Effector memory CD8-positive, alpha-beta T cell (primary cell): ENCODE results near the gene P2RX3.

ENCODE experiments used
- ATAC-seq: fragments of 150-1000 bp; cut with Tn5 transposase; replicated peaks from 2 replicates; pipeline ENCODE4 v1.10.0; 2021; ENCODE audit warnings: mild to moderate bottlenecking, moderate library complexity
- DNase-seq, 3 experiments: peaks; one replicate each; pipeline ENCODE4 v3.0.0; 2021
- H3K27ac Mint-ChIP-seq, 2 donors: one replicate each; pipeline ENCODE4 v1.8.0; 2022; ENCODE audit warnings: mild to moderate bottlenecking in 2 of 2, mixed read lengths in 2 of 2, moderate library complexity in 2 of 2
- H3K27me3 Mint-ChIP-seq, 2 donors: one replicate each; pipeline ENCODE4 v1.8.0; 2022; ENCODE audit warnings: mixed read lengths in 2 of 2
- H3K36me3 Mint-ChIP-seq: one replicate; pipeline ENCODE4 v1.8.0; 2022; ENCODE audit warnings: mild to moderate bottlenecking, moderate library complexity, mixed read lengths; ENCODE audit not compliant: insufficient read depth
- H3K4me1 Mint-ChIP-seq, 2 donors: one replicate each; pipeline ENCODE4 v1.8.0; 2022; ENCODE audit warnings: low read depth in 2 of 2, mixed read lengths in 2 of 2
- H3K4me3 Mint-ChIP-seq, 2 donors: one replicate each; pipeline ENCODE4 v1.8.0; 2022; ENCODE audit warnings: mild to moderate bottlenecking in 2 of 2, mixed read lengths in 2 of 2, moderate library complexity in 2 of 2
- H3K9me3 Mint-ChIP-seq, 2 donors: one replicate each; pipeline ENCODE4 v1.8.0; 2022; ENCODE audit warnings: mixed read lengths in 2 of 2

P2RX3 gene

GRCh38 chr11:57414612-57415212 is 76.6 kb downstream of the P2RX3 start:
- no peaks in the 10 kb centered on the region for H3K9me3 Mint-ChIP-seq
- H3K36me3 Mint-ChIP-seq = peaks cover 49% of the 10 kb centered on the region
- H3K4me1 Mint-ChIP-seq = peaks cover 2 to 12% of the 10 kb centered on the region in 2 donors
- no peak overlapping the region for H3K4me3 Mint-ChIP-seq
- no peaks in the 10 kb centered on the region for H3K27me3 Mint-ChIP-seq
- DNase-seq (no peak), ATAC-seq (no peak)
- H3K27ac Mint-ChIP-seq = no peak overlapping the region

- no peak for ATAC-seq
- no peak overlapping the region for H3K27ac Mint-ChIP-seq
- DNase-seq = no peak
- H3K4me3 Mint-ChIP-seq = no peak overlapping the region
- H3K4me1 Mint-ChIP-seq = peaks cover 7 to 17% of the 10 kb centered on the region in 2 donors
- H3K27me3 Mint-ChIP-seq = no peaks in the 10 kb centered on the region
- no peaks in the 10 kb centered on the region for H3K9me3 Mint-ChIP-seq
- H3K36me3 Mint-ChIP-seq = peaks cover 41% of the 10 kb centered on the region
These were observed 78.3 kb downstream of the P2RX3 start for GRCh38 chr11:57416436-57416835.

- Mint-ChIP-seq H3K4me3 (no peak overlapping the region), H3K9me3 (no peaks in the 10 kb centered on the region), H3K4me1 (peaks cover 13 to 23% of the 10 kb centered on the region in 2 donors), H3K36me3 (peaks cover 41% of the 10 kb centered on the region), H3K27ac (peak overlapping the region in 1 of 2 donors; percentile 49), H3K27me3 (no peaks in the 10 kb centered on the region)
- ATAC-seq (no peak), DNase-seq (no peak)
These were observed 78.9 kb downstream of the P2RX3 start for GRCh38 chr11:57417056-57417455.

- no peak for ATAC-seq
- Mint-ChIP-seq H3K27me3 (no peaks in the 10 kb centered on the region), H3K36me3 (peaks cover 35% of the 10 kb centered on the region), H3K4me3 (no peak overlapping the region), H3K4me1 (peaks cover 22 to 29% of the 10 kb centered on the region in 2 donors), H3K9me3 (no peaks in the 10 kb centered on the region), H3K27ac (no peak overlapping the region)
- no peak for DNase-seq
These were observed 80.0 kb downstream of the P2RX3 start for GRCh38 chr11:57418131-57418530.

- H3K27ac Mint-ChIP-seq = peak overlapping the region in 1 of 2 donors; percentile 26
- no peak for ATAC-seq
- H3K27me3 Mint-ChIP-seq = no peaks in the 10 kb centered on the region
- no peaks in the 10 kb centered on the region for H3K9me3 Mint-ChIP-seq
- H3K36me3 Mint-ChIP-seq = peaks cover 25% of the 10 kb centered on the region
- peaks cover 27 to 33% of the 10 kb centered on the region in 2 donors for H3K4me1 Mint-ChIP-seq
- no peak for DNase-seq
- H3K4me3 Mint-ChIP-seq = no peak overlapping the region
These were observed 81.0 kb downstream of the P2RX3 start for GRCh38 chr11:57419146-57419545.

- peaks cover 41 to 45% of the 10 kb centered on the region in 2 donors for H3K4me1 Mint-ChIP-seq
- H3K27ac Mint-ChIP-seq = peak overlapping the region; percentile 58 to 91
- DNase-seq = no peak
These were observed 82.9 kb downstream of the P2RX3 start for GRCh38 chr11:57421066-57421465.

GRCh38 chr11:57421805-57422204 is 83.7 kb downstream of the P2RX3 start:
- Mint-ChIP-seq H3K4me3 (peak overlapping the region; percentile 46 to 49), H3K27me3 (no peaks in the 10 kb centered on the region), H3K4me1 (peaks cover 45 to 51% of the 10 kb centered on the region in 2 donors), H3K27ac (peak overlapping the region; percentile 91 to 96), H3K9me3 (no peaks in the 10 kb centered on the region), H3K36me3 (peaks cover 25% of the 10 kb centered on the region)
- DNase-seq (no peak), ATAC-seq (no peak)

More at GRCh38 chr11:57421066-57421465, 82.9 kb downstream of the P2RX3 start:
- Mint-ChIP-seq H3K9me3 (no peaks in the 10 kb centered on the region), H3K36me3 (peaks cover 28% of the 10 kb centered on the region), H3K27me3 (no peaks in the 10 kb centered on the region), H3K4me3 (no peak overlapping the region)
- no peak for ATAC-seq
